ENCODE measurements around the gene XPA. TPM values are rescaled to one million over a fixed set of nuclear protein-coding genes. Genes with fewer than 3 reads are reported as not detected.

Gene XPA
- total RNA-seq, 1 donor from 2014 or later = 12.3 TPM

DNA sequence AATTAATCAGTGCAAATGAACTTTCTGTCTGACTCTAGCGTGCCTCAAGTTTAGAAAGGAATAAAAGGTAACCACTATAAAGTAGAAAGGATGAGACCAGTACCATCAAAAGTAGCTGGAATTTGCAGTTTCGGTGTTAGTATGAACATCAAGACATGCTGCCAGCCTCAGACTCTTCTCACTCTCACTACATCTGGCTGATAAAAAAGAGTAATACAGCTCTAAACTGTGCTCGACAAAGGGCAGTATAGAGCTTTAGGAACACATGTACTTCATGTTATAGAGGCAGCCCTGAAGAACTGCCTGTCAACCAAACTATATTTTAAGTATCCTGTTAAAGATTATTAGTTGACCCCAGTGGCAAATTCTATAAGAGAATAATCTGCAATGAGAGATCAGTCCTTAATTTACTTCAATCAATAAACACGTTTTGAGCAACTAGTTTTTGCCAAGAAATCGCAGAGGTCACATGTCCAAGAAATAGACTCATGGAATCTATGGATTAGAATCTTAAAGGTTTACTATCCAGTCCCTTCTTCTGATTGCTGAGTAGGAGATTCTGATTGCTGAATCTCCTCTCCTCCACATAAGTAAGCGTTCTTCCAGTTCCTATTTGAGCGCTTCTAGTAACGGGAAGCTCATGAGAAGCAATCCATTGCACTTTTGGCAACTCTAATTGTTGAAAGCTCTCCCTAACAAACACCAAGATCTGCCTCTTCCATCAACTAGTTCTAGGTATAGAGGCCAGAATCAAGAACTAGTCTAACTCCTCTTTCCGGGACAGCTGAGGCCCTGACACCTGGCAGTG lies 941 bp downstream of the XPA start:
- no peak for DNase-seq
- H3K4me3 Mint-ChIP-seq (ENCODE audit: unreplicated experiment) = peak overlapping the region; percentile 94
- peaks cover 6% of the 10 kb centered on the region for H3K9me3 Mint-ChIP-seq (ENCODE audit: unreplicated experiment)
- H3K27me3 Mint-ChIP-seq (ENCODE audit: unreplicated experiment) = peaks cover 3% of the 10 kb centered on the region
- TF ChIP-seq, protein P1, sequence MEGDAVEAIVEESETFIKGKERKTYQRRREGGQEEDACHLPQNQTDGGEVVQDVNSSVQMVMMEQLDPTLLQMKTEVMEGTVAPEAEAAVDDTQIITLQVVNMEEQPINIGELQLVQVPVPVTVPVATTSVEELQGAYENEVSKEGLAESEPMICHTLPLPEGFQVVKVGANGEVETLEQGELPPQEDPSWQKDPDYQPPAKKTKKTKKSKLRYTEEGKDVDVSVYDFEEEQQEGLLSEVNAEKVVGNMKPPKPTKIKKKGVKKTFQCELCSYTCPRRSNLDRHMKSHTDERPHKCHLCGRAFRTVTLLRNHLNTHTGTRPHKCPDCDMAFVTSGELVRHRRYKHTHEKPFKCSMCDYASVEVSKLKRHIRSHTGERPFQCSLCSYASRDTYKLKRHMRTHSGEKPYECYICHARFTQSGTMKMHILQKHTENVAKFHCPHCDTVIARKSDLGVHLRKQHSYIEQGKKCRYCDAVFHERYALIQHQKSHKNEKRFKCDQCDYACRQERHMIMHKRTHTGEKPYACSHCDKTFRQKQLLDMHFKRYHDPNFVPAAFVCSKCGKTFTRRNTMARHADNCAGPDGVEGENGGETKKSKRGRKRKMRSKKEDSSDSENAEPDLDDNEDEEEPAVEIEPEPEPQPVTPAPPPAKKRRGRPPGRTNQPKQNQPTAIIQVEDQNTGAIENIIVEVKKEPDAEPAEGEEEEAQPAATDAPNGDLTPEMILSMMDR (IDR thresholded peaks at IDR 0.05; ENCODE audit: partially characterized antibody, unreplicated experiment) = no peak
- peak overlapping the region; percentile 84 for H3K27ac Mint-ChIP-seq (ENCODE audit: unreplicated experiment)
- no peaks in the 10 kb centered on the region for H3K36me3 Mint-ChIP-seq (ENCODE audit: unreplicated experiment)
- H3K4me1 Mint-ChIP-seq (ENCODE audit: low read depth, unreplicated experiment) = peaks cover 12% of the 10 kb centered on the region

DNA sequence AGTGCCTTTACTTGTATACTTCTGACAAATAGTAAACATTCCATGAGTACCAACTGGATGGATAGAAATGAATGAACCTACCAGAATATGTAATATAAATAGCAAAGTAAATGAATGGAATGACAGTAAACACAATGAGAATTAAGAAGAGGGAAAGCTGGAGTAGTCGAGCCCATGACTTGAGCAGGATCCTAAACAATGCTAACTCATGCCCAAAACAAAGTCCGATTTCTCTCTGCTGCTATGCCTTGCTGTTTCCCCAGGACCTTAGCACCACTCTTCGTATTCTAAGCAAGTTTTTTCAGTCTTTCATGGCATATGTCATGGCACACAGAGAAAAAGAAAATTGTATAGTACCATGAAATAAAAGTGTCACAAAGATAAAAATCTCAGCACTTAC lies 1.8 kb downstream of the XPA start:
- Mint-ChIP-seq H3K36me3 (ENCODE audit: unreplicated experiment) (no peaks in the 10 kb centered on the region), H3K4me1 (ENCODE audit: low read depth, unreplicated experiment) (peaks cover 12% of the 10 kb centered on the region), H3K4me3 (ENCODE audit: unreplicated experiment) (peak overlapping the region; percentile 94), H3K27me3 (ENCODE audit: unreplicated experiment) (peaks cover 3% of the 10 kb centered on the region), H3K9me3 (ENCODE audit: unreplicated experiment) (peaks cover 6% of the 10 kb centered on the region), H3K27ac (ENCODE audit: unreplicated experiment) (no peak overlapping the region)
- no peak for DNase-seq
- TF ChIP-seq, protein P1 (IDR thresholded peaks at IDR 0.05; ENCODE audit: partially characterized antibody, unreplicated experiment) = no peak

DNA sequence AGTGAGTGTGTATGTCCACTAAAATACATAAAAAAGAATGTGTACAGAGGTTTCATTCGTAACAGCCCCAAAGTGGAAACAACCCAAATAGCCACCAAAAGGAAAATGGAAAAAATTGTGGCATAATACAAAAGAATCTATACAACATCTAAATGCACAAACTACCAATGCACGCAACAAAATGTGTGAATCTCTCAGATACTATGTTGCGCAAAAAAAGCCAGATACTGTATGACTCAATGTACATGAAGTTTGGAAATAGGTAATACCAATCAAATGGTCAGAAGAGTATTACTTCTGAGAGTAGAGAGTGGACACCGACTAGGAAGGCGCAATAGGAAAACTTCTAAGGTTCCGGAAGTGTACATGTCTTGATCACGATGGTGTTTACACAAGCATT lies 2.4 kb downstream of the XPA start:
- H3K27me3 Mint-ChIP-seq (ENCODE audit: unreplicated experiment) = peaks cover 3% of the 10 kb centered on the region
- H3K27ac Mint-ChIP-seq (ENCODE audit: unreplicated experiment) = no peak overlapping the region
- no peak for DNase-seq
- H3K4me1 Mint-ChIP-seq (ENCODE audit: low read depth, unreplicated experiment) = peaks cover 12% of the 10 kb centered on the region
- no peaks in the 10 kb centered on the region for H3K36me3 Mint-ChIP-seq (ENCODE audit: unreplicated experiment)
- TF ChIP-seq, protein P1 (IDR thresholded peaks at IDR 0.05; ENCODE audit: partially characterized antibody, unreplicated experiment) = no peak
- peaks cover 6% of the 10 kb centered on the region for H3K9me3 Mint-ChIP-seq (ENCODE audit: unreplicated experiment)
- no peak overlapping the region for H3K4me3 Mint-ChIP-seq (ENCODE audit: unreplicated experiment)

DNA sequence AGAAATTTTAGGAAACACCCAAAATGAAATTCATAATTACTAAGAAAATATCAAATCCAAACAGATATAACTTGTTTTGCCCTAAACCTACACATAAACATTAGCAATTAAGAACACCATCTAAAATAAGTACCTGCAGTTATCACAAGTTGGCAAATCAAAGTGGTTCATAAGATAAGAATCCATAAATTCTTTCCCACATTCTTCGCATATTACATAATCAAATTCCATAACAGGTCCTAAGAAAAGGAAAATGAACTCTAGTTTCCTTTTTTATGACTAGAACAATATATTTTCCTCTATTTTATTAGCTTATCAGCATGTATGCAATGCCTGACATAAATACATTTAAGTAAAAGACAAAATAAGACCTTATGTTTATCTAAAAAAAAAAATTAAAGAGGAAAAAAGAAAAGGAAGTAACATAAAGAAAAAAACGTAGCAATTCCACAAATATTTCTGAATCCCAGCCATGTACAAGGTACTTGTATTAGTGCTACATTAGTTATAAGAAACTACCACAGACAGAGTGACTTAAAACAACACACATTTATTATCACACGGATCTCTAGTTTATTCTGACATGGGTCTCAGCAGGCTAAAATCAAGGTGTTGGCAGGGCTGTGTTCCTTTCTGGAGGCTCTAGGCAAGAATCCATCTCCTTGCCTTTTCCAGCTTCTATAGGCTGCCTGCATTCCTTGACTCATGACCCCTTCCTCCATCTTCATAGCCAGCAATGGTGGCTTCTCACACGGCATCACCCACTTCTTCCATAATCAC lies 7.5 kb downstream of the XPA start:
- Mint-ChIP-seq H3K27ac (ENCODE audit: unreplicated experiment) (no peak overlapping the region), H3K27me3 (ENCODE audit: unreplicated experiment) (no peaks in the 10 kb centered on the region), H3K36me3 (ENCODE audit: unreplicated experiment) (no peaks in the 10 kb centered on the region), H3K9me3 (ENCODE audit: unreplicated experiment) (no peaks in the 10 kb centered on the region), H3K4me1 (ENCODE audit: low read depth, unreplicated experiment) (no peaks in the 10 kb centered on the region), H3K4me3 (ENCODE audit: unreplicated experiment) (no peak overlapping the region)
- no peak for DNase-seq
- TF ChIP-seq, protein P1 (IDR thresholded peaks at IDR 0.05; ENCODE audit: partially characterized antibody, unreplicated experiment) = no peak

DNA sequence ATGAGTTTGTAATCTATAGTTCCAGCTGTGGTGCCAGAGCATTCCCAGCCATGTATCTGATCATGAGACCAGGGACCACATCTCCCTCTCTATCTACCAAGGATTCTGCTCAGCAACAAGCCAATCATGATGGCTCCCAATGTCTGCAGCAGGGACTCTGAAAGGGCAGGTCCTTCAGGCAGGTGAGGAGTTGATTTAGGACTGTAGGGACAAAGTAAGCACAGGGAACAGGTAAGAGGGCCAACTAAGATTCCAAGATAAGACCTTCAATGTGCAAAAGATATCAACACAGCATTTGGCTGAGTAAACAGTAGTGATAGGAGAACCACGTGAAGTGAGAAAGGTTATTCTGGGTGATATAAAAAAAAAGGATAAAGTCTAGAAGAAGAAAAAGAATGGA lies 8.5 kb downstream of the XPA start:
- TF ChIP-seq, protein P1 (IDR thresholded peaks at IDR 0.05; ENCODE audit: partially characterized antibody, unreplicated experiment) = no peak
- H3K9me3 Mint-ChIP-seq (ENCODE audit: unreplicated experiment) = no peaks in the 10 kb centered on the region
- no peaks in the 10 kb centered on the region for H3K4me1 Mint-ChIP-seq (ENCODE audit: low read depth, unreplicated experiment)
- no peaks in the 10 kb centered on the region for H3K36me3 Mint-ChIP-seq (ENCODE audit: unreplicated experiment)
- H3K27me3 Mint-ChIP-seq (ENCODE audit: unreplicated experiment) = no peaks in the 10 kb centered on the region
- no peak for DNase-seq
- H3K4me3 Mint-ChIP-seq (ENCODE audit: unreplicated experiment) = no peak overlapping the region
- no peak overlapping the region for H3K27ac Mint-ChIP-seq (ENCODE audit: unreplicated experiment)

All from glutamatergic neuron (in vitro differentiated cells).